ENCODE results near the gene TP53INP2.
"Not testable (repeated sequence)": the region's sequence is repeated elsewhere in the genome, so short reads cannot be mapped to it uniquely, and the experiment has no call there.

The TP53INP2 gene

GRCh38 chr20:34709044-34709830 lies 5.1 kb downstream of the TP53INP2 start:
- in situ Hi-C loops (cut with HindIII; ENCODE audit: low pct_unique_long_range_greater_than_20kb, low sequenced_read_pairs), result no loop called here
- DNase-seq (ENCODE audit: low read depth in 1 of 2, low spot score in 1 of 2), result peak; percentile 88 to 95
- no peak for TF ChIP-seq JUND (IDR thresholded peaks at IDR 0.05; ENCODE audit: low read depth)

- in situ Hi-C loops (cut with HindIII; ENCODE audit: low pct_unique_long_range_greater_than_20kb, low sequenced_read_pairs), result no loop called here
- peak; percentile 91 to 97 for DNase-seq (ENCODE audit: low read depth in 1 of 2, low spot score in 1 of 2)
- no peak for TF ChIP-seq JUND (IDR thresholded peaks at IDR 0.05; ENCODE audit: low read depth)
Measured at GRCh38 chr20:34709831-34710567, 5.9 kb downstream of the TP53INP2 start.

DNA sequence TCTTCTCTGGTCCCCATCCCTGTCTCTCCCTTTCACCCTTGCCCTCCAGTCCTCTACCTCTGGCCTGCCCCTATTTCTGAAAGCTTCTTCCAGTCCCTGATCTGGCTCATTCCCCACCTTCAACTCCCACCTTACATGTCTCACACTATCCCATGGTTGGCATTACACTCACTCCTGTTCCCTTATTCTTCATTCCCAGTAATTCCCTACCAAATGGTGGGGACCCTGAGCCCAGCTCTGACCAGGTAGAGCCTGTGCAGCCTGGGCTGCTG lies 6.4 kb downstream of the TP53INP2 start:
- in situ Hi-C loops (cut with HindIII; ENCODE audit: low pct_unique_long_range_greater_than_20kb, low sequenced_read_pairs), result no loop called here
- DNase-seq (ENCODE audit: low read depth in 1 of 2, low spot score in 1 of 2), result no peak
- TF ChIP-seq JUND (IDR thresholded peaks at IDR 0.05; ENCODE audit: low read depth), result no peak

GRCh38 chr20:34710861-34711574 lies 6.9 kb downstream of the TP53INP2 start:
- TF ChIP-seq JUND (IDR thresholded peaks at IDR 0.05; ENCODE audit: low read depth), result no peak
- in situ Hi-C loops (cut with HindIII; ENCODE audit: low pct_unique_long_range_greater_than_20kb, low sequenced_read_pairs), result no loop called here
- DNase-seq (ENCODE audit: low read depth in 1 of 2, low spot score in 1 of 2), result no peak

DNA sequence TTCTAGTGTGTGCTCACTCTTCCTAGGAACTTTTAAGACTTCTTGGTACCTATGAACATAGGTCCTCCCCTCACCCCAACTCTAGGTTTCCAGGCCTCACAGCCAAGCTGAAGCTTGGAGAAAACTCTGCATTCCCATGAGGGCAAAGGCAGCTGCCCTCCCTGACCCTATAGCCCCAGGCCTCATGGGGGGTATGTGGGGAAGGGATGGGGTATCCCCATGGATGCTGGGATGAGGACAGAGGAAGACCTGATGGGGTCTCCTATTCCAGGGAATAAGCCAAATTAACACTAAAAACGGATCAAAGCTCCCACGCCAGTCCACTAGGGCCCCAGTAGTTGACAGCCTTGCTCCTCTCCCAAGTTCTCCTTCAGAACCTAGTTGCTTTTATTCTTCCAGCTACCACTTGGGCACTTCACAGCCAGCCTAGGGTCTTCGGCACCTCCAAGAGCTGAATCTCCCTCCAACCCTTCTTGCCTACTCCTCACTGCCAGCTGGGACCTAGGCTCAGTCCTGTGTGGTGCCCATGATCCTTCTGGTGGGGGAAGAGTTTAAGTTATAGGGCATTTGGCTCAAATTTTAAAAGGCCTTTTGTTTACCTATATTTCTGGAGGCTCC lies 7.8 kb downstream of the TP53INP2 start:
- no peak for TF ChIP-seq JUND (IDR thresholded peaks at IDR 0.05; ENCODE audit: low read depth)
- DNase-seq (ENCODE audit: low read depth in 1 of 2, low spot score in 1 of 2), result no peak
- in situ Hi-C loops (cut with HindIII; ENCODE audit: low pct_unique_long_range_greater_than_20kb, low sequenced_read_pairs), result no loop called here

DNA sequence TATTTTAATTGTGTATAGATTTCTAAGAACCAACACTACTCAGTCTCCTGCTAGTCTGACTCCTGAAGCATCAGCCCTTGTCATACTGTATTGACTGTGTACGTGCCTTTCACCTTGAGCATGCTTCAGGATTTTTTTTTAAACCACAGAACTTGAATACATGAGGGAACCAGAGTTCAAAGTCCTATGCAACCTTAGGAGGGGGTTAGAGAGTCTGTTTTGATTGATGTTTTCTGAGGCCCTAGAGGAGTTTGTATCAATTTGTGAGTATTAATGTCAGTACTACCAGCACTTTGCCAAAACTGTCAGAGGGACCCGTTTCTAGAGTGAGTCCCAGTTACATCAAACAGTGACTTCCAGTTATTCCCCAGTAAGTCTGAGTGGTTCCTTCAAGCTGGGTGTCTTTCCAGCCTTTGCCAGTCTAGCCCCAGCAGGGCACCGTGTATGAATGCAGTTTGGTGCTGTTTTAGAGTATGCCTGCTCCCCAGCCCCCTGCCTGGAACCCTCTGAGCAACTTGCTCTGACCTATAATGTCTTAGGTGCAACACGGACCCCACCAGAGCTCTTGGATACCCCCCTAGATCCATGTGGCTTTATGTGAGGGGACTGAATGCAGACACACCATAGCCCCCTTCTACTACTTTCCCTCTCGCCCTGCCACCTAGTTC lies 8.5 kb downstream of the TP53INP2 start:
- no peak for DNase-seq (ENCODE audit: low read depth in 1 of 2, low spot score in 1 of 2)
- in situ Hi-C loops (cut with HindIII; ENCODE audit: low pct_unique_long_range_greater_than_20kb, low sequenced_read_pairs), result no loop called here
- TF ChIP-seq JUND (IDR thresholded peaks at IDR 0.05; ENCODE audit: low read depth), result no peak

DNA sequence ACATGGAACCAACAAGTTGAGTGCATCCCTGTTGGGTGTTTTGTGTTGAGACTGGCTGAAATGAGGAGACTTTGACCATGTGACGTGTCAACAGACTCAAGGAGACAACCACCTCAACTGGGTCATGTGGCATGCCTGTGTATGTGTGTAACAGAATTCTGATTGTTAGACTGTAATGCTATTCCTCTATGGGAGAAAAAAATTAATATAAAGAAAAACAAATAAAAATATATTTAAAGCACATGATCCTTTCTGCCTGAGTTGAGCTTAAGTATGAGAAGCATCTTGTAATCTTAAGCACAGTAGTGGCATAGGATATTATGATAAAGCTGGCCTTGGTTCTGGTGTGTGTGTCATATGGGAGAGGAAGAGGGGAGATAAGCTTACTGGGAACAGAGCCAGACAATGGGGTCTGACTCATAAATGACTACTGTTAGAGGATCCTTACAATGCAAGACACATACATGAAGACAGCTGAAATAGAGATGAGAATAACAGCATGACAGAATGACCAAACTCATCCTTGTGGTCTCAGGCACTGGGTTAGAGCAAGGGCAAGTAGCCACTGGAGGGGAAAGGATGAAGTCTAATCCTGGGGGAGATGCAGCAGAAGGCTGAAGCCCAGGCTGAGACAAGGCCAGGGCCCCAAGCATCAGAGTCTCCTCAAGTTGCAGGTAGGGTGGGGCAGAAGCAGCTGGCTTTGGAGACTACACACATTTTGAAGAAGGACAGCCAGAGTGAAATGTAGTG lies 9.2 kb downstream of the TP53INP2 start:
- DNase-seq (ENCODE audit: low read depth in 1 of 2, low spot score in 1 of 2), result no peak
- in situ Hi-C loops (cut with HindIII; ENCODE audit: low pct_unique_long_range_greater_than_20kb, low sequenced_read_pairs), result no loop called here
- TF ChIP-seq JUND (IDR thresholded peaks at IDR 0.05; ENCODE audit: low read depth), result no peak

GRCh38 chr20:34713944-34714515 lies 9.9 kb downstream of the TP53INP2 start:
- in situ Hi-C loops (cut with HindIII; ENCODE audit: low pct_unique_long_range_greater_than_20kb, low sequenced_read_pairs); DNase-seq (ENCODE audit: low read depth in 1 of 2, low spot score in 1 of 2): not testable (repeated sequence)

DNA sequence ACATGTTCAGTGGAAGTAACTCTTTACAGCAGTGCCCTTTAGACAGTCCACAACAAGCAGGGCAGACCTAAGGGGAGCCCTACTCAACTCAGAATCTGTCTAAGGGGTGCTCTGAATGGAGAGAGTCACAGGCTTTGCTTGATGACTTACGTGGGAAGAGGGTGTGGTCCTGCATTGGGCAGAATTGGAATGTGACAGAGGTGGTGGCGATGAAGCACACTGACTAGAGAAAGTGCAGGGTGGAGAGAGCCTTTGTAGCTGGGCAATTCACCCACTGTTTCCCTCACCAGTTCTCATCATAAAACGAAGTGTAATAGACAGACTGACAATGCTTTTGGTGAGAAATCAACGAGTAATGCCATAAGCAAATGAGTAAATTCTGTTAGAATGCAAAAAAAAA lies 11.2 kb downstream of the TP53INP2 start:
- TF ChIP-seq JUND (IDR thresholded peaks at IDR 0.05; ENCODE audit: low read depth), result no peak
- in situ Hi-C loops (cut with HindIII; ENCODE audit: low pct_unique_long_range_greater_than_20kb, low sequenced_read_pairs), result no loop called here

DNA sequence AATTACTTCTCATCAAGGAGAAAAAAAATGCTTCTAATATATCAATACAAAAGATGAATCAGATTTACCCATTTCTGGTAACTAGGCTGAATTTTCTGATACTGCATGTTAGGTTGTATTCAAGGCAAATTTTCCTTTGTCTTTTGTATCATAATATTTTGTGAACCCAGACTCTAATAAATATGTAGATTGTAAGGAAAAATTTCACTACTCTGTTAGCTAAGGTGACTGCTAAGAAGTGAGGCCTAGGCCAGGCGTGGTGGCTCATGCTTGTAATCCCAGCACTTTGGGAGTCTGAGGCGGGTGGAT lies 12.7 kb downstream of the TP53INP2 start:
- in situ Hi-C loops (cut with HindIII; ENCODE audit: low pct_unique_long_range_greater_than_20kb, low sequenced_read_pairs), result no loop called here
- DNase-seq (ENCODE audit: low read depth in 1 of 2, low spot score in 1 of 2), result no peak
- TF ChIP-seq JUND (IDR thresholded peaks at IDR 0.05; ENCODE audit: low read depth), result no peak

More for the DNA sequence above, 11.2 kb downstream of the TP53INP2 start:
- no peak for DNase-seq (ENCODE audit: low read depth in 1 of 2, low spot score in 1 of 2)

- no peak for TF ChIP-seq JUND (IDR thresholded peaks at IDR 0.05; ENCODE audit: low read depth)
- DNase-seq (ENCODE audit: low read depth in 1 of 2, low spot score in 1 of 2), result no peak
- in situ Hi-C loops (cut with HindIII; ENCODE audit: low pct_unique_long_range_greater_than_20kb, low sequenced_read_pairs), result no loop called here
Measured at GRCh38 chr20:34717230-34718095, 13.3 kb downstream of the TP53INP2 start.

GRCh38 chr20:34719242-34720017 lies 15.3 kb downstream of the TP53INP2 start:
- DNase-seq (ENCODE audit: low read depth in 1 of 2, low spot score in 1 of 2); in situ Hi-C loops (cut with HindIII; ENCODE audit: low pct_unique_long_range_greater_than_20kb, low sequenced_read_pairs): not testable (repeated sequence)

Data from T47D (cell line).